Urinary bladder (tissue), 4 donors: ENCODE results near the gene EID1. TPM values are rescaled to one million over a fixed set of nuclear protein-coding genes. Genes with fewer than 3 reads are reported as not detected.

ENCODE experiments used
- DNase-seq: peaks from one replicate; pipeline ENCODE4 v3.0.0-alpha.2; 2015; ENCODE audit errors: extremely low spot score
- H3K27ac ChIP-seq: one replicate; pipeline ENCODE4 v1.5.1; 2013; ENCODE audit warnings: low read depth, mild to moderate bottlenecking, moderate library complexity
- H3K36me3 ChIP-seq: one replicate; pipeline ENCODE4 v1.6.1; 2013; ENCODE audit warnings: mild to moderate bottlenecking, moderate library complexity; ENCODE audit not compliant: insufficient read depth
- H3K4me1 ChIP-seq: one replicate; pipeline ENCODE4 v1.6.1; 2013; ENCODE audit warnings: mild to moderate bottlenecking, moderate library complexity; ENCODE audit not compliant: insufficient read depth
- H3K4me3 ChIP-seq: one replicate; pipeline ENCODE4 v1.5.1; 2013; ENCODE audit warnings: low read depth, low read length
- WGBS: extraction: QIAGEN DNeasy Blood & Tissue Kit; methylation state at CpG from one replicate; pipeline ENCODE4 v1.1.7; 2013; 5-methylcytosine and 5-hydroxymethylcytosine counted together
- polyA plus RNA-seq: library from polyadenylated mRNA; stranded (reverse); fragments of 200-250 nt; gene quantifications from one replicate; pipeline ENCODE4 v1.2.3, GENCODE V29; 2013
- total RNA-seq: library from RNA; depleted of rRNA; stranded (reverse); fragments of >200 nt; gene quantifications from one replicate; pipeline ENCODE4 v1.2.3, GENCODE V29; 2014
- donor health status: healthy with polysubstance abuse.
- donor health status: healthy.

Gene EID1
- total and polyA plus RNA-seq, 2 donors: 241 to 260 TPM

DNA sequence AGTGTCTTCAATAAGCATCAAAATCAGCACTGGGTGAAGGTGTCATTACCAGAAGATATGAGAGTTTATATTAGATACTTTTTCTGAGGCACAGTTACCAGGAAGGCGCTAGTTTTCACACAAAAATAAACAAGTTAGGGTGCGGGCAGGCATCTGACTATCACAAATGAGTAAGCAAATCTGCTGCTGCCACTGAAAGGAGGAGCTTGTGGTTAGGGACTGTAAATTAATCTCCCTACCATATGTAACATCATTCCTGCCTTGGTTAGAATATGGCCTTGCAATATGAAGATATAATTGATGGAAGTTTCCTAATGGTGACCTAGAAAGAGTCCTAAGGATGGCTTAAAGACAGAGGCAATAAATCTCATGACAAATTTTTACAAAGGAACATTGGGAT lies 19.5 kb upstream of the EID1 start:
- H3K27ac ChIP-seq: no peak overlapping the region
- no peak overlapping the region for H3K4me3 ChIP-seq
- WGBS: 49% methylated on average over 2 of the region's 2 CpGs
- H3K4me1 ChIP-seq: no peaks in the 10 kb centered on the region
- no peak for DNase-seq
- H3K36me3 ChIP-seq: no peaks in the 10 kb centered on the region

- DNase-seq: no peak
- Histone ChIP-seq H3K4me3 (no peak overlapping the region), H3K4me1 (no peaks in the 10 kb centered on the region), H3K27ac (no peak overlapping the region), H3K36me3 (no peaks in the 10 kb centered on the region)
- WGBS: 85% methylated on average over 2 of the region's 2 CpGs
These were observed 18.5 kb upstream of the EID1 start for GRCh38 chr15:48859426-48859825.

DNA sequence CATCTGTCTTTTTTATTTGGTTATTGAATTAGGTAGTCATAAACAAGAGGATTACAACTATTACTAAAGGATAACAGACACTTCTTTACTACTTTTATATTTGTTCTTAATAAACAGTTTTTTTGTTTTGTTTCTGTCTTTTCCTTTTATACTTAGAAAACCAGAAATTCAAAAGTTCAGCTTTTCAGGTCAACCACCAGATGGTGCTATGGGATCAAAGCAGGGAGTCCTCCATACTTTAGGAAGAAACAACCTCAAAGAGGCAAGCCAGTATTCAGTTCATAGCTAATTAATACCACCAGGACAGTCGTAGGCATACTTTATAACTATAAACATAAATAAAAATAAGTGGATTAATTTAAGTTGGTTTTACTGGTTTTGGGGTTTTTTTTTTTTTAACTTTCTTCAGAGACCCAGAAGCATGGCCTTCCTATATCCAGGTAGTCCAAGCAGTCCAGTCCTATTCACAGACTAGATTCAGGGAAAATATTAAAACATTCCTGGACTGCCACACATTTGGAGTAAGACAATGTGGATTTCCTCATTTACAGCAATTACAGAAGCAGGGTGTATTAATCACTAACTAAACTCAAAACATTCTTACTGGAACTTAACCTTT lies 16.0 kb upstream of the EID1 start:
- no peaks in the 10 kb centered on the region for H3K4me1 ChIP-seq
- no peak overlapping the region for H3K4me3 ChIP-seq
- 7% methylated on average over 1 of the region's 1 CpG for WGBS
- no peaks in the 10 kb centered on the region for H3K36me3 ChIP-seq
- no peak for DNase-seq
- H3K27ac ChIP-seq: no peak overlapping the region

- no peaks in the 10 kb centered on the region for H3K36me3 ChIP-seq
- no peaks in the 10 kb centered on the region for H3K4me1 ChIP-seq
- H3K4me3 ChIP-seq: no peak overlapping the region
- 95% methylated on average over 1 of the region's 1 CpG for WGBS
- H3K27ac ChIP-seq: no peak overlapping the region
- DNase-seq: no peak
These were observed 15.2 kb upstream of the EID1 start for GRCh38 chr15:48862705-48863104.

GRCh38 chr15:48865370-48866079 lies 12.4 kb upstream of the EID1 start:
- Histone ChIP-seq H3K27ac (no peak overlapping the region), H3K36me3 (no peaks in the 10 kb centered on the region), H3K4me3 (no peak overlapping the region), H3K4me1 (no peaks in the 10 kb centered on the region)
- WGBS: 70% methylated on average over 3 of the region's 3 CpGs
- no peak for DNase-seq

DNA sequence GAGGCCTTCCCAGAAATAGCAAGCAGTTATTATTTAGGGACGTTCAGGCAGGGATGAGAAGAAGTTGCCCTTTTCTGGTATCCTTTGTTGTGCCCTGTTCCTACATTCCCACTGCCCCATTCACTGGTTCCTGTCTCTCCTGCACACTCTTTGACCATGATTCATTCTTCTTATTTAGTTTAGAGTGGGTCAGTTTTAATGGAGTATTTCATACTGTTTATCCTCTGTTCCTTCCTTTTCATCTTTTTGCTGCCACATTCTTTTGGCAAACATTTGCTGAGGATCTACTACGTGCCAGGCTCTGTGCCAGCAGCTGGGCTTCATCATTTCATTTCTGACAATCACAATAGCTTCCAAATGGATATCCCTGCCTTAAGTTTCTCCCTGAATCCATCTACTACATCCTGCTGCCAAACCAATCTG lies 11.8 kb upstream of the EID1 start:
- 24% methylated on average over 2 of the region's 2 CpGs for whole genome bisulfite sequencing
- Histone ChIP-seq H3K4me1 (no peaks in the 10 kb centered on the region), H3K27ac (no peak overlapping the region), H3K4me3 (no peak overlapping the region), H3K36me3 (no peaks in the 10 kb centered on the region)
- DNase-seq: no peak

DNA sequence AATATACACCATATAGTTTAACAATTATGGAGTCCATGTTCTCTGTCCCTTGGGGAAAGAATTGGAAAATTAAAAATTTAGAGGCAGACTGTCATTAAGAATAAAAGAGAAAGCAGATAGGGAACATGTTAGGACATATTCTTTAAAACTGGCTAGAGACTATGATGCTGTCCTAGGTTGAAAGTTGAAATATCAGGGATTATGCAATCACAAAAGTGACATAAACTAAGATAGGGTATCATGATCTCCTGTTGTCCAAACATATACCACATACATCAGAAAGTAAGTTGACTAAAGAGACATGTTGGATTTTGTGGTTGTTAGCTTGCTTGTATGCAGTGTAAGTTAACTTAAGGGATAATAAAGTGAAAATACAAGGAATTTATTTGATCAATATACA lies 9.9 kb upstream of the EID1 start:
- Histone ChIP-seq H3K36me3 (no peaks in the 10 kb centered on the region), H3K4me1 (no peaks in the 10 kb centered on the region), H3K4me3 (no peak overlapping the region), H3K27ac (no peak overlapping the region)
- DNase-seq: no peak

DNA sequence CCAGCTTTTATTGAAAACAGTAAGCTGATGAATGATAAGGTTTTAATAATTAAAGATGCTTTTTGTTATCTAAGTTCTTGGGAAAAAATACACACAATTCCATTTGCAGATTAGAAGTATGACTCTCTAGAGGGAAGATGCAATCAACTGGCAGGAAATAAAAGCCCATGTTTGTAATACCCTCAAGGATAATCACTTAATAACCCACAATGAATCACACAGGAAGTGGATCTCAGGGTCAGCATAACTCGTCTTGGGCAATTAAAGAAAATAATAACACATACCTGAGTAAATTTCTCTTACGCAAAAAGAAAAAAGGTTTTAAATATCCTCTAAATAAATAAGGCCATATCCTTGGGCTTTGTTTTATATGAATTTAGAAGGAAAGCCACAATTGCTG lies 9.4 kb upstream of the EID1 start:
- Histone ChIP-seq H3K4me1 (no peaks in the 10 kb centered on the region), H3K4me3 (no peak overlapping the region), H3K27ac (no peak overlapping the region), H3K36me3 (no peaks in the 10 kb centered on the region)
- 44% methylated on average over 2 of the region's 2 CpGs for WGBS
- DNase-seq: no peak

GRCh38 chr15:48869966-48870365 lies 8.0 kb upstream of the EID1 start:
- WGBS: 99% methylated on average over 1 of the region's 1 CpG
- DNase-seq: no peak
- Histone ChIP-seq H3K4me3 (no peak overlapping the region), H3K4me1 (no peaks in the 10 kb centered on the region), H3K27ac (no peak overlapping the region), H3K36me3 (no peaks in the 10 kb centered on the region)

- no peak overlapping the region for H3K27ac ChIP-seq
- H3K4me1 ChIP-seq: no peaks in the 10 kb centered on the region
- H3K4me3 ChIP-seq: no peak overlapping the region
- H3K36me3 ChIP-seq: no peaks in the 10 kb centered on the region
- DNase-seq: no peak
These were observed 6.4 kb upstream of the EID1 start for GRCh38 chr15:48871542-48871941.

GRCh38 chr15:48872632-48873031 lies 5.3 kb upstream of the EID1 start:
- DNase-seq: no peak
- 85% methylated on average over 2 of the region's 2 CpGs for WGBS
- no peaks in the 10 kb centered on the region for H3K36me3 ChIP-seq
- H3K4me1 ChIP-seq: no peaks in the 10 kb centered on the region
- no peak overlapping the region for H3K27ac ChIP-seq
- no peak overlapping the region for H3K4me3 ChIP-seq

DNA sequence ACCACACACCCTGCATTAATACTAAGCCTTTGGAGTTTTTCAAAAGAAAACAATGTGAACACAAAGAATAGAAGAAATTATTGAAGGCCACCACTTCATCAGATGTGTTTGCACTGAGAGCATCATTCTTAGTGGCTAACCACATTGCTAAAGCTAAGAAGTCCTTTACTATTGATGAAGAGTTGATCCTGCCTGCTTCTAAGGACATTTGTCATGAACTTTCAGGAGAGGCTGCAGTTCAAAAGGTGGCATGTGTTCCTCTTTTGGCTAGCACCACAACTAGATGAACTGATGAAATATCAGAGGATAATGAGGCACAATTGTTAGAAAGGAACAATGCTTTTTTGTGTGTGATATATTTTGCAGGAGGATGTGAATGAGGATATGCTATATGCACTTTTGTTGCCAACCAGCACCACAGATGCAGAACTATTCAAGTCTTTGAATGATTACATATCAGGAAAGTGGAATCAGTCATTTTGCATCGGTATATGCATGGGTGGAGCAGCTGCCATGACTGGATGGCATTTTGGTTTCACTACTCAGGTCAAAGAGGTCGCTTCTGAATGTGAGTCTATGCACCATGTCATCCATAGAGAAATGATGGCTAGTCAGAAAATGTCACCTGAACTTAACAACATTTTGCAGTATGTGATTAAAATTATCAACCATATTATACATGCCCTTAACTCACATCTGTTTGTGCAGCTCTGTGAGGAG lies 2.5 kb upstream of the EID1 start:
- Histone ChIP-seq H3K4me3 (no peak overlapping the region), H3K4me1 (no peaks in the 10 kb centered on the region), H3K27ac (no peak overlapping the region), H3K36me3 (no peaks in the 10 kb centered on the region)
- 81% methylated on average over 2 of the region's 2 CpGs for WGBS
- no peak for DNase-seq

- WGBS: 73% methylated on average over 3 of the region's 3 CpGs
- H3K27ac ChIP-seq: no peak overlapping the region
- H3K4me1 ChIP-seq: no peaks in the 10 kb centered on the region
- DNase-seq: no peak
- no peaks in the 10 kb centered on the region for H3K36me3 ChIP-seq
- no peak overlapping the region for H3K4me3 ChIP-seq
These were observed 1.9 kb upstream of the EID1 start for GRCh38 chr15:48876057-48876456.

- Histone ChIP-seq H3K4me1 (no peaks in the 10 kb centered on the region), H3K36me3 (no peaks in the 10 kb centered on the region), H3K27ac (no peak overlapping the region), H3K4me3 (no peak overlapping the region)
- no peak for DNase-seq
- 46% methylated on average over 3 of the region's 3 CpGs for WGBS
These were observed 2.2 kb downstream of the EID1 start for GRCh38 chr15:48880070-48880634.
